Stimulated activated CD8-positive, alpha-beta memory T cell treated with anti-CD3 and anti-CD28 coated beads, Interleukin-4, amount 100 ng/mL, for 1 hour (primary cell): Measurements from ENCODE around the gene AOX1.
"Not testable (repeated sequence)": the region's sequence is repeated elsewhere in the genome, so short reads cannot be mapped to it uniquely, and the experiment has no call there.

Source experiments
- DNase-seq, 2 donors: peaks; one replicate each; pipeline ENCODE4 v3.0.0-alpha.2; 2020; ENCODE audit warnings: low read depth in 2 of 2, low spot score in 1 of 2

The AOX1 gene

DNA sequence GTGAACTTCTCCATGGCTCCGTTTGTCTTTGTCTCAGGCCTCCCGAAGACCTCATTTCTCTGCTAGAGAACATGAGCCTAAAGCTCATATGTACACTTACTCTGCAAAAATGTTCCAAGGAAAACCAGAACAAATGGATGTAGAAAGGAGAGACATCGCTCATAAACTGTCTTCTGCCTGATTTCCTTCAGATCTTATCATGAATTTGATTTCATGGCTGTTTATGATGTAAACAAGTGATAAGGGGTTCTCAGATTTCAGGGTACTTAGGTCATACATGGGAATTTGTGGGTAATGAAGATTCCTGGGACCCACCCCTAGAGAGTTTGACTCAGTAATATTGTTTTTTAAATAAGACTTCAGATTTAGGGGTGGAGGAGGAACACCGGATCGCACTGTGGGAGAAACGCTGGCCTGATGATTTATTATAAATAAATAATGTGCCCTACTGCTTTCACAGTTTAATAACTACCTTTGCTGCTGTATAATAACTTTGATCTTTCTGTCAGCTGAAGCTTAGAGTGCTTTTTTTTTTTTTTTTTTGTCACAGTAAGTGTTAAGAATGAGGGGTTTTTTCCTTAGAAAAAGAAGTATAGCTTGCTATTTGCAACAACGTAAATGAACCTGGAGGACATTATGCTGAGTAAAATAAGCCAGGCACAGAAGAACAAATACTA lies 14.9 kb downstream of the AOX1 start:
- DNase-seq: no peak

DNA sequence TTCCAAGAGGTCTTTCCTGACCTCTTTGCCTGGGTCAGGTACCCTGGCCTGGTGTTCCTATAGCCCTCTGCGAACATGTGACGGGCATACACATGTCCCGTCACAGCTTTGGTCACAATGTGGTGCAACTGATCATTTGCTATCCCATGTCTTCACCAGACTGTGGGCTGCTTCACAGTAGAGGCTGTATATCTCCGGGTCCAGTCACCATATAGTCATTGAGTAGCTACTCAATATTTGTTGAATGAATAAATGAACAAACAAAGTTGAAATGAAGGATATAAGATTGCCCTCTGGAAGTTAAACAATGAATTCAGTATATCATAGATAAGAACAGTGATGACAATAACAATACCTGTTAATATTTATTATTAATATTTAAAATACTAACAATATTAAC lies 16.8 kb downstream of the AOX1 start:
- DNase-seq: no peak

DNA sequence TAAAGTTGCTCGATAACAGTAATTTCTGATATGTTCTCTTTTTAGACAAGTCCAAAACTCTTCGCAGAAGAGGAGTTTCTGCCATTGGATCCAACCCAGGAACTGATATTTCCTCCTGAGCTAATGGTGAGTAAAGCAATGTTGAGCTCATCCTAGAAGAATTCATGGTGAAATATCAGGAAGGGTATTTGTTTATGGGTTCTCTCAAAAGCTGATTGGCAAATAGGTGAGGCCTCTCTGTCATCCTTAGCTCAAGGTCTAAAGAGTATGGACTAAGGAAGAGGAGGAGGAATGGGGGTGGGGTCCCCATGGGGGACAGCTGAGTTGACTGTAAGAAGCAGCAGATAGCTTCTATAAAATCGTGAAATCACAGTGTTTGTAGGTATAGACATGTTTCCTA lies 18.2 kb downstream of the AOX1 start:
- no peak for DNase-seq

DNA sequence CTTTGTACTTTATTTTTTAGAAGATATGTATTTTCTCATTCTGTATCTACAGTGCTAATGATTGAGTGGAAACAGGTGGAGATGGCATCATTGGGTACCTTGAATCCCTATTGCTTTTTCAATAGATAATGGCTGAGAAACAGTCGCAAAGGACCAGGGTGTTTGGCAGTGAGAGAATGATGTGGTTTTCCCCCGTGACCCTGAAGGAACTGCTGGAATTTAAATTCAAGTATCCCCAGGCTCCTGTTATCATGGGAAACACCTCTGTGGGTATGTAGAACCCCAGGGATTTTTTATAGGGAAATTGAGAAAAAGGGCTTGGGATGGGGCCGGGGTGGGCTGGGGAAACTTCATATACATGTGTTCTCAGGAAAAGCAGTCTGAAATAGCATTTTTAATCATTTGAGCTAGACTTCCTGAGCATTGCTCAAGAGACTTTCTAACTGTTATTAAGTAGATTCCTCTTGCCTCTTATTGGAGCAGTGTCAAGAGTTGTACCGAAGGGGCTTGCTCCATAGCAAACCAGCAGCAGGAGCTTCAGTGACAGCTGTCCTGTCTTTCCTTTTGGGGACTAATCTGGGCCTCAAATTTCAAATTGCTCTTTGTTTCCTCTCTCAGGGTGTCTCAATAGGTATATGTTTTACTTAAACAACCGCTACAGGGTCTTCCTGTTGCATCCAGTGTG lies 18.9 kb downstream of the AOX1 start:
- DNase-seq: no peak

DNA sequence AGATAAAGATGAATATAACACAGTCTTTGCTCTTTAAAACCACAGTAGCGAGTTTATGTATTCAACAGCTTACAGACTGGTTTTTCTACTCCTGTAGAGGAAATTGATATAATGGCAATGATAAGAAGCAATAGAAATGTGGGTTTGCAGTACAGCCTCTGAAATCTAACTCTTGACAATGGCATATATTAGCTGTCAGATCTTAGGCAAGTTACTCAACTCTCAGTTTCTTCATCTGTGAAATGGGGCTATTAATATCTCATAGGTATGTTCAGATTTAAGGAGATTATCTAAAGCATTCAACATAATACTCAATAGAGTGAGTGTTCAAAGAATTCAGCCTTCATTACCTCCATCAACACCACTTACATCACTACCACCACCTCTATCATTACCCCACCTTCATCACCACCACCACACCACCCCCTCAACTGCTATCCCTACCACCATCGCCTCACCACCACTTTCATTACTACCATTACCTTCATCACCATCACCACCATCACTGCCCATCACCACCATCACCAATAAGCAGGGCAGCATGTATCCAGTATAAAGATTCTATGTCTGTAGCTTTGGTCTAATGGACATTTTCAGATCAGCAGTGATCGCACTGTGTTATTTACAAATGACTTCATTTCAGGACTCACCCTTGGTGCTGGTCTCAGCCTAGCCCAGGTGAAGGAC lies 22.7 kb downstream of the AOX1 start:
- no peak for DNase-seq

DNA sequence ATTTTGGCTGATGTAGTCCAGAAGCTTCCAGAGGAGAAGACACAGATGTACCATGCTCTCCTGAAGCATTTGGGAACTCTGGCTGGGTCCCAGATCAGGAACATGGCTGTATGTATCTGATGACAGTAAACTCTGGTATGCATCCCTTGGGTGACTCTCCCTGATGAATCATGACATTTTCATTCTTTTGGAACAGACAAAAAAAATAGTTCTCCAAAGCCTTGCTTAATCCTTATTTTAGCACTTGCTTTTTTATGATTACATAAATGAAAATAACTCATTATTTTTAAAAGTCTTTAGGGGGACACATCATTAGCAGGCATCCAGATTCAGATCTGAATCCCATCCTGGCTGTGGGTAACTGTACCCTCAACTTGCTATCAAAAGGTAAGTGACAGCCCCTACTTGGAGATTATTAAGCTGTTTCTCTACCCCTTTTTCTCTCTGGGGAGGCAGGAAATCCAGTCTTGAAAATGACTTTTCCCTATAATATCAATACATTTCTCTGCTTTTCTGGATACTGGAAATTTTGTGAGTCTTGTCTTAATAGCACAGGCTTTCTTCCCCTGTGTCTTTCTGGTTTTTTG lies 23.3 kb downstream of the AOX1 start:
- DNase-seq: no peak

DNA sequence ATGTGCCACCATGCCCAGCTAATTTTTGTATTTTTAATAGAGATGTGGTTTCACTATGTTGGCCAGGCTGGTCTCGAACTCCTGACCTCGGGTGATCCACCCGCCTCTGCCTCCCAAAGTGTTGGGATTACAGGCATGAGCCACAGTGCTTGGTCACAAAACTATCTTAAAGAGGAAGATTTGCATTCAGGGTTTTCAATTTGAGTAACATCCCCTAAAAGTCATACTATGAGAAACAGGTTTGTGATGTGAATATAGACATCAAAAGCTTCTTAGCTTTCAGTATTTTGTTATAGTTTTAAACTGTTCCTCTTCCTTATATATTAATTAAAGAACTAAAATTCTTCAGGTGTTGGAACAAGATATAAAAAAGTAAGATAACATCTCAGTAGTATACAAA lies 24.4 kb downstream of the AOX1 start:
- DNase-seq: not testable (repeated sequence)

DNA sequence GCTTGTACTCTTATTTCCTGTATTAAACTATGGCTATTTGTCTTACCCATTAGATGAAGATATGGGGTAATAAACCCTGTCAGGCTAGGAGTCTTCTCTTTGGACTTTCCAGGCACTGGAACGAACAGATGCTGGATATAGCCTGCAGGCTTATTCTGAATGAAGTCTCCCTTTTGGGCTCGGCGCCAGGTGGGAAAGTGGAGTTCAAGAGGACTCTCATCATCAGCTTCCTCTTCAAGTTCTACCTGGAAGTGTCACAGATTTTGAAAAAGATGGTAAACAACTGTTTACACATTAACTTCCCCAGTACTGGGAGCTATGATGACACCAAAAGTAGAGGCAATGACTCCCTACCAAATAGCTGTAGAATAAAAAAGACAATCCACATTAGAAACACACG lies 27.9 kb downstream of the AOX1 start:
- no peak for DNase-seq

DNA sequence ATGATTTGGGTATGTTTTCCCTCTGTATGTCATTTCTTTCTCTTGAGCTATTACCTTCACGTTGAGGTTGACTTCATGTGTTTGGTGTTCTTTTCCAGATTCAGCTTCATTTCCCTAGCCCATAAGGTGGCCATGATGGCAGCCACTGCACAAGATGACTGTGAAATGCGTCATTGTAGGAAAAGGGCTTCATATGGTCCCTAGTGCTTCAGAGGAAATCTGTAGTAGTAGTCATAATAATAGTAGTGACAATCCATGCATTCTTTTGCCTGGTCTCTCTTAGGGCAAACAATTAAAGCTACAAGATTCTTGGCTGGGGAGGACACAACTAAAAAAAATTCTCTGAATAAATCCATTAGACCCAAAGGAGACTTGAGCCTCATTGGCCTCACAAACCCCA lies 28.4 kb downstream of the AOX1 start:
- no peak for DNase-seq

DNA sequence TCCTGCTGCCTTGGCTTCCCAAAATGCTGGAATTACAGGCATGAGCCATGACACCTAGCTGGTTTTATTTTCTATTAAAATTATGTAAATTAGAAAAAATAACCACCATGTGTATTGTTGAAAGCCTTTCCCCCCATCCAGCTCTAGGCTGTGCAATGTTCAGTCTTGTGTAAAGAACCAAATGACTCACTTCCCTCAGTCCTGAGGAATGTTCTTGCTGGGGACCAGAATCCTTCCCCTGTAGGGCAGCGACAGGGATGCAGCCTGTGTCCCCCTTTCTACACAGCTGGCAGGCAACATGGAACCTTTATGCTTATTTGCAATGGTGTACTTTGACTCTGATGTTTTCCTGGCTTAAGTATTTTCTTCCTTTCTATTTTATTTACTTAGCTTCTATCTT lies 29.4 kb downstream of the AOX1 start:
- no peak for DNase-seq

DNA sequence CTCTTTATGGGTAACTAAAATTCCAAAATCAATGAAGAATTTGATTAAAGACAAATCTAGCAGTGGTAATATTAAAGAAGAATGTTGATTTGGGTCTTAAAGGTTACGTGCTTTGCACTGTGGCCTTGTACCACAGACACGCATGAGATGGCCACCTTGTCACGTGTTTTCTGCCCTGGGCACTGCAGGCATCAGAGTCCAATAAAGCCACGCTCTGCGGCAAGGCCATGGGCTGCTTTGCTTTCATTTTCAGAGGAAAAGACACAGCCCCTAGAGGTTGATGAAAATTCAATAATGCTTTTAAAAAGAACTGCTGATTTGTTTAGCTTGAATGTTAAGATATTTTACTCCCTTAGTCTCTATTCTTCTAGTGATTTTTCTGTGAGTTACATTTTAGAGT lies 30.4 kb downstream of the AOX1 start:
- DNase-seq: no peak

DNA sequence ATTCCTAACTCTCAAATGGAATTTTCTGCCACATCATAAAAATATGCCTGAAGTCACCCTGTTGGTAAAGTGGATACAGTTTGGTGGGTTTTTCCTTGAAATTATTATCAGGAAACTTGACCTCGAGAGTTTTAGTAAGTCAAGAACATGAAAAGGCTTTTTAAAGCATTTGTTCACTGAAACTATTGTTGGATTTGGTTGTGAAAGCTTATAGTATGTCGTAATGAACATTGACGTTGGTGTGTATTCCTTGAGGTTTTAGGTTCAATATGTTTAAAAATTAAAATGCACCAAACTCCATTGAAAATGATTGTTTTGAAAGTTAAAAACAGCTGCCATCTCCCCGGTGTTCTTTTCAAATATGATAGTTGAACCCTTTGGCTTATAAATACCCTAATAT lies 30.8 kb downstream of the AOX1 start:
- DNase-seq: no peak

DNA sequence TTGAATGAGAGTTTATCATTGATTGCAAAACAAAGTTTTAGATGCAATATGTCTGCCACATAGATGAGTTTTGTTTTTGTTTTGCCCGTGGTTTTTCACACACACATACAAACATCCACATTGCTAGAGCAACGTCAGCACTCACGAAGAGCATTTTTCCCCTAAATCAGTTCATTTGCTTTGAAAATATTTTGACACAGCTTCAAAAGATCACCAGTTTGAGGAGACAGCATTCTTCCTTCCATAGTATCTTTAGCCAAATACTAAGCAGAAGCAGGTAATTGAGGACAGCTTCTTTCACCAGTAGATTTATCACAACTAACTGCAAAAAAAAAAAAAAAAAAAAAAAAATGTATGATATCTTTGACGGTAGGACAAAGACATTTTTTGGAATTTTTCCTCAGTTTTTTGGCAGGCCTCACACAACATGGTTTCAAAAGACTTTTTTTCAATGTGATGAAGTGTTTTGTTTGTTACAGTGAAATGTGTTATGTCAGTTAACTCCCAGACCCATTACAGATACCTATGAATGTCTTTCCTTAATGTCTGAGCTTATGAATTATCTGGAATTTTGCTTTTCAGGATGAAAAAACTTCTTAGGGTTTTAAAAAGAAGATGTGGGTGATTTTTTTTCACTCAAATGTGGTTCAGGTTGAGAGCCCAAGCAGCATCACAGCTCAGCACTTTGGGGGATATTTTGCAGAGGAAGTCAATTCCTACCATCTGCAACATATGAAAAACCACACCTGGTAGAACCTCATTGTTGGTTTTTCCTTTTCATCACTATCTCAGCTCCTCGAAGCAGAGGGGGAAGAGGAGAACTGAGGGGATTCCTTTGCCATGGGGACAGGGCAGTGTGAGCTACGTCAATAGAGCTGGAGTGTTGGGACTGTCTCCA lies 31.6 kb downstream of the AOX1 start:
- no peak for DNase-seq

DNA sequence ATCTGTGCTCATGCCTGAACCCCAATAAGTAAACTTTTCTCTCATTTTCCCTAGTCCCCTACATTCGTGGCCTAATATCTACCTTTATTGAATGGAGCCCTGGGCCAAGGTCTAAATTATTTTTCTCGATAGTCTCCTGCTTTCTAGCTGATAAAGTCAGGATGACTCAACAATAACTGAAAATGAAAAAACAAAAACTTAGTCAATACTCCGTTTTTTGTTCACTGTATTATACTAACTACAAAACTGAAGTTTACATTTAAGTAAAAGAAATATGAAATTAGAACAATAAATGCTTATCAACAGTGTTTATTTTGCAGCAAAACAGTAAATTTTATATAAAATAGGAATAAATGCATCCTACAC lies 32.2 kb downstream of the AOX1 start:
- no peak for DNase-seq

DNA sequence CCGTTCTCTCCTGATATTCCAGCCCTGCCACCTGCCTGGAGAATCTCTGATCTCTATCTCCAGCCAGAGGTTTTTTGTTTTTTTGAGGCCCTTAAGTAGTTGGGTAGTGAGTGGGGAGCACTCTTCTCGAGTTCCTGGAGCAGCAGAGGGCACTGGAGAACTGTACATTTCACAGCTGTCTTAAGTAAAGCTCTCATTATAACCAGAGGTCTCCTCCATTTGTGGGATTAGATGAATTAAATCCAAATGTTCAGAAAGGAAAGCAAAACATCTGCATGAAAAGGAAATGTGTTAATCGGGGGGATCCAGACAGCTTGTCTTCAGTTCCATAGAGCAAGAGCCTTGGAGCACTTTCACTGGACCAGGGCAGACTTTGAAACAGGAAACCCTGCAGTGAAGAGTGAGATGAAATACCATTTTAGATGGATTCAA lies 32.8 kb downstream of the AOX1 start:
- DNase-seq: no peak

DNA sequence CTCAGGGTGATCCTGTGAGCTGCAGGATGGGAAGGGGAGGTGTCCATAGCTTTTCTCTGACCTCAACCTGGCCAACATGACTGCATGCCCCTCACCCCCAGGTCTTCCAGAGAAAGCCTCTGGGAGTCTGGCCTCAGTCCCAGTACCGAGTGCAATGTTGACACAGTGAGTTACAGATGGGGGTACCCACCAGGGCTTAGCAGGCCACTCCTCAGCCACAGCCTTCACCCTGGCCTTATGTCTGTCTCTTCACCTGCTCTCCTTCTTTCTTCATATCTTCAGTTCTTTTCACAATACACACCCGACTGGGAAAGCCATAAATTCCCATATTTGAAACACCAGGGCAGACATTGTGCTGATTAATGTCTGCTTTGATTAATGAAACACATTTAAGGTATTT lies 33.5 kb downstream of the AOX1 start:
- DNase-seq: no peak

DNA sequence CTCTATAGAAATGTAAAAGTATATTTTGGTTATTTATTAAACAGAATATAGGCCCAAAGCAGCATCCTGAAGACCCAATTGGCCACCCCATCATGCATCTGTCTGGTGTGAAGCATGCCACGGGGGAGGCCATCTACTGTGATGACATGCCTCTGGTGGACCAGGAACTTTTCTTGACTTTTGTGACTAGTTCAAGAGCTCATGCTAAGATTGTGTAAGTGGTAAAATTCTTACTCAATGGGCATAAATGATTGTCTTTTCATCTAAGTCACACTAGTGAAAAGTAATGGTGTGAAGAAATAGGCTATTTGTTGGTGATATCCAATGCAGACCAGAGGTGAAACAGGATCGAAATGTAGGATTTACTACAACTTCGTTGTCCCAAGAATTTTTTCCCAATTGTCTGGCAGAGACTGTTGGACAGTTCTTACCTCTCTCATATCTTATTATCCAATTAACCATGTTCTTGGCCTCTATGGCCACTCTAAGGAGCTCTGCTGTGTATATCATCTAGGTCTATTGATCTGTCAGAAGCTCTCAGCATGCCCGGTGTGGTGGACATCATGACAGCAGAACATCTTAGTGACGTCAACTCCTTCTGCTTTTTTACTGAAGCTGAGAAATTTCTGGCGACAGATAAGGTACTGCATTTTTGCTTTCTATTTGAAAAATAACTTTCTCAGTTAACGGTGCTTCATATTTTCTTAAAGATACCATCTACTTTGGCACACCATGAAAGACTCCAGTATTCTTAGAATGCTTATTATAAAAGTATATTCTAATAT lies 35.0 kb downstream of the AOX1 start:
- no peak for DNase-seq

DNA sequence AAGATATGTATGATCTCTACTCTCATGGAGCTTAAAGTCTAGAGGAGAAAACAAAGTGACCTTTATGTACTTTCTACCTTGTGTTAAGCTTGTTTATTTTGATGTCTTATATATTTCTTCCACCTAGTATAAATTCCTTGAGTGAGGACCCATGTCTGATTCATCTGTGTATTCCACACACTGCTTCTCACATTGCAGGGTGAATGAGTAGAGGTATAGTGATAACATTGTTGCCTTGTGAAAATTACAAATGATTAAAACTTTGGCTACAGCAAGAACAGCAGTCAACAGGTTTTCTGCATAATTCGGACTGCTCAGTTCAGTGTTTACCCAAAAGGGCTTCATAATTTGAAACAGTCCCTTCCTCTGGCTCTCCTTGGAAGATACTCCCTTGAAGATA lies 36.3 kb downstream of the AOX1 start:
- DNase-seq: no peak

DNA sequence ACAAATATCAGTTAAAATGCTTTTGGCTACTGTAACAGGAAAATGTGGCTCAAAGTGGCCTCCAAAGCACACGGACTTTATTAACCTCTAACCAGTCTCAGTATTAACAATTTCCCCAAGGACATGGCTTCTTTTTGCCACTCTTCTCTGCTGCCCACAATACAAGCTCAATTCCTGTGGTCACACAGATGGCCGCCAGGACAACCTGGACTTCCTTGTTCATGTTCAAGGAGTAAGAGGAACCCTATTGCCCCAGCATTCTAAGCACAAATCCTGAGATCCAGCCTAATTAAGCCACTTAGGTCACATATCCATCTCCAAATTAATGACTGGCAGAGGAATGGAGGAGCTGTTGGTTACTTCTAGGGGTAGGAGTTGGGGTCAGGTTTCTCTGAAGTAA lies 38.2 kb downstream of the AOX1 start:
- DNase-seq: no peak

DNA sequence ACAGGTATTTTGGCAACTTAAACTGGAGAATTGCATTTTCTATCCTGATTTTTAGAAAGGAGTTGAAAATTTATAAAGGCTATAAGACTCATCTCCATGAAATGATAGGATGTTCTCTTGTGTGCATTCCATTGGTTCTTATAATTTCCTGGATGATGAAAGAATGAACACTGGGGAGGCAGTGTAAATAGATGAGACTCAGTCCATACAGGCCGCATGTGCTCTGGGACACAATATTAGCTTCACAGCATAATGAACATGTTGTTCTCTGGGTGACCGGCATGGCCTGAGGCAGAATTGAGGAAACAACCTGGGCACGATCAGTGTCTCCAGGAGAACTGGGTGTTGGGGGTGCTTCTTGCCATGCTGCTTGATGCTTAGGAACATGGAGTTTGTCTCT lies 38.8 kb downstream of the AOX1 start:
- DNase-seq: no peak
